ENCODE results near the gene ATP8B2. TPM values are rescaled to one million over a fixed set of nuclear protein-coding genes. Genes with fewer than 3 reads are reported as not detected.
"Not testable (repeated sequence)": the region's sequence is repeated elsewhere in the genome, so short reads cannot be mapped to it uniquely, and the experiment has no call there.

Gene ATP8B2
- total RNA-seq, 1 experiment from 2014 or later = 10.6 TPM

DNA sequence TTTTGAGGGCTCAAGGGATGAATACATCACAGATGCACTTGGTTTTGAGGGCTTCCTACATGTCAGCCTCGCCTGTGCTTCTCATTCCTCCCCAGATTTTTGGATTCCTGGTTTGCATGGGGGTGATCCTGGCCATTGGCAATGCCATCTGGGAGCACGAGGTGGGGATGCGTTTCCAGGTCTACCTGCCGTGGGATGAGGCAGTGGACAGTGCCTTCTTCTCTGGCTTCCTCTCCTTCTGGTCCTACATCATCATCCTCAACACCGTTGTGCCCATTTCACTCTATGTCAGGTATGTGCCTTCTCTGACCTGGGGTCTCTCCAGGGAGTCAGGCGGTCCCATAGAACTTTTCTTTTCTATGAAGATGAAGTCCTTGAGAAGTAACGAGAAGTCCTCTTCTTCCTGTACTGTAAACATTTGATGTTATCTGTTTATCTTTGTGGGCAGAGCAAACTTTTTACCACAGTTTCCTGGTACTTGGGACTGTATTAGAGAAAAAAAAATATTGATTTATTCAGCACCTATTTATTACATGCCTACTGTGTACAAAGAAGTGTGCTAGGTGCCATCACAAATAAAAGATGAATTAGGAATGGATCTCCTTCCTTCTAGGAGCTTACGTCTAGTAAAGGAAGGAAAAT lies 12.0 kb downstream of the ATP8B2 start:
- Histone ChIP-seq H2AFZ (ENCODE audit: low read length) (no peak overlapping the region), H3K9me3 (ENCODE audit: low read length) (no peaks in the 10 kb centered on the region), H3K4me1 (ENCODE audit: low read length) (no peaks in the 10 kb centered on the region; the same call in 1 of the 2 replicates), H3K4me2 (ENCODE audit: low read depth, low read length, poor library complexity, severe bottlenecking) (no peak overlapping the region), H3K9ac (ENCODE audit: low read length) (no peak overlapping the region), H3K79me2 (ENCODE audit: low read length) (no peaks in the 10 kb centered on the region), H3K27me3 (ENCODE audit: low read length) (no peaks in the 10 kb centered on the region), H3K9me2 (replicated peaks; ENCODE audit: insufficient read depth, low read length) (no peaks in the 10 kb centered on the region), H3K36me3 (ENCODE audit: insufficient read depth, low read length) (no peaks in the 10 kb centered on the region), H3K27ac (ENCODE audit: low read length) (no peak overlapping the region), H4K20me1 (ENCODE audit: insufficient read depth, low read depth, low read length) (no peaks in the 10 kb centered on the region), H3K4me3 (ENCODE audit: low read length) (no peak overlapping the region)
- peak; percentile 15 for DNase-seq

DNA sequence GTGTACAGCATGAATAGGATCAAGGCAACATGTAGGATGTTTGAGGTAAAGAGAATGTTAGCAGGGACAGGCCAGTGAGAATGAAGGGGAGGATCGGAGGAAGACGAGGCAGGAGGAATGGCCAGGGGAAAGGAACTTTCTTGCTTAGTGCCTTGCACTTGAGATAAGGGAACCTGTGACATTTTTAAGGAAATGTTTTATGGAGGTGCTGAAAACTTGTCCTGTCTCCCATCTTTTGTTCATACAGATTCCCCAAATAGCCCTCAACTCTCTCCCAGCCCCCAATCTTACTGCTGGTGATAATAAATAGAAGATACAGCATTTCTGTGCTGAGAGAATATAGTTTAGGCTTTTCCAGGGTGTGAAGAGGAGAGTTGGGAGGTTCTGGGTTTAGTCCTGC lies 13.6 kb downstream of the ATP8B2 start:
- H3K4me3 ChIP-seq (ENCODE audit: low read length) = no peak overlapping the region
- no peaks in the 10 kb centered on the region for H3K9me2 ChIP-seq (replicated peaks; ENCODE audit: insufficient read depth, low read length)
- H3K27me3 ChIP-seq (ENCODE audit: low read length) = no peaks in the 10 kb centered on the region
- H3K27ac ChIP-seq (ENCODE audit: low read length) = no peak overlapping the region
- DNase-seq = no peak
- no peaks in the 10 kb centered on the region for H4K20me1 ChIP-seq (ENCODE audit: insufficient read depth, low read depth, low read length)
- no peak overlapping the region for H2AFZ ChIP-seq (ENCODE audit: low read length)
- no peaks in the 10 kb centered on the region for H3K36me3 ChIP-seq (ENCODE audit: insufficient read depth, low read length)
- no peaks in the 10 kb centered on the region; the same call in 1 of the 2 replicates for H3K4me1 ChIP-seq (ENCODE audit: low read length)
- H3K79me2 ChIP-seq (ENCODE audit: low read length) = no peaks in the 10 kb centered on the region
- H3K4me2 ChIP-seq (ENCODE audit: low read depth, low read length, poor library complexity, severe bottlenecking) = no peak overlapping the region
- H3K9ac ChIP-seq (ENCODE audit: low read length) = no peak overlapping the region
- no peaks in the 10 kb centered on the region for H3K9me3 ChIP-seq (ENCODE audit: low read length)

DNA sequence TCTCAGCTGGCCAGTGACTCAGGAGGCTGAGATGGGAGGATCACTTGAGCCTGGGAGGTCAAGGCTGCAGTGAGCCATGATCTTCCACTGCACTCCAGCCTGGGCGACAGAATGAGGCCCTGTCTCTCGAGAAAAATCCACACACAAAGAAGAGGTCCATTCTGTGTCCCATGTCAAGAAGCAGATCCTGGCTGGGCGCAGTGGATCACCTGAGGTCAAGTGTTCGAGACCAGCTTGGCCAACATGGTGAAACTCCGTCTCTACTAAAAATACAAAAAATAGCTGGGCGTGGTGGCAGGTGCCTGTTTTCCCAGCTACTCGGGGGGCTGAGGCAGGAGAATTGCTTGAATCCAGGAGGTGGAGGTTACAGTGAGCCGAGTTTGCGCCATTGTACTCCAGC lies 16.0 kb downstream of the ATP8B2 start:
- H4K20me1 ChIP-seq (ENCODE audit: insufficient read depth, low read depth, low read length); H3K9me2 ChIP-seq (replicated peaks; ENCODE audit: insufficient read depth, low read length); H3K27me3 ChIP-seq (ENCODE audit: low read length); H3K36me3 ChIP-seq (ENCODE audit: insufficient read depth, low read length); H3K9me3 ChIP-seq (ENCODE audit: low read length); H2AFZ ChIP-seq (ENCODE audit: low read length); H3K4me2 ChIP-seq (ENCODE audit: low read depth, low read length, poor library complexity, severe bottlenecking); H3K9ac ChIP-seq (ENCODE audit: low read length); H3K27ac ChIP-seq (ENCODE audit: low read length); DNase-seq; H3K4me1 ChIP-seq (ENCODE audit: low read length); H3K79me2 ChIP-seq (ENCODE audit: low read length); H3K4me3 ChIP-seq (ENCODE audit: low read length): not testable (repeated sequence)

GRCh38 chr1:154342132-154342531 lies 16.8 kb downstream of the ATP8B2 start:
- no peaks in the 10 kb centered on the region for H3K36me3 ChIP-seq (ENCODE audit: insufficient read depth, low read length)
- no peaks in the 10 kb centered on the region for H3K4me1 ChIP-seq (ENCODE audit: low read length)

DNA sequence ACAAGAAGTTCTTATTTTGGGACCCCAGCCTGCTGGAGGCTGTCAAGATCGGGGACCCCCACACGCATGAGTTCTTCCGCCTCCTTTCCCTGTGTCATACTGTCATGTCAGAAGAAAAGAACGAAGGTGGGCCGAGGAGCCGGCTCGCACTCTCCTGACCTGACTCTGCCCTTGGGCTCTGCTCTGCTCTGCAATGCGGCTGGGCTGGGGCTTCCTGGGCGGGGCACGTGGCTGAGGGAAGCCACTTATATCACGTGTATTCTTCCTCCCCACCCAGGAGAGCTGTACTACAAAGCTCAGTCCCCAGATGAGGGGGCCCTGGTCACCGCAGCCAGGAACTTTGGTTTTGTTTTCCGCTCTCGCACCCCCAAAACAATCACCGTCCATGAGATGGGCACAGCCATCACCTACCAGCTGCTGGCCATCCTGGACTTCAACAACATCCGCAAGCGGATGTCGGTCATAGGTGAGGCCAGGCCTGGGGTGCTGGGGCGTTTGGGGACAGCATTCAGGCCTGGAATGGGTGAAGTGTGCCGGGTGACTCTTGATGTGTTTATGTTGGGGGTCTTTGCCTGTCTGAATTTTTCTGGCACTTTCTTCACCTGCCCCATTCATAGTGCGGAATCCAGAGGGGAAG lies 17.6 kb downstream of the ATP8B2 start:
- DNase-seq = peak; percentile 25
- Histone ChIP-seq H3K79me2 (ENCODE audit: low read length) (no peaks in the 10 kb centered on the region), H3K27me3 (ENCODE audit: low read length) (no peaks in the 10 kb centered on the region), H3K4me3 (ENCODE audit: low read length) (no peak overlapping the region), H2AFZ (ENCODE audit: low read length) (no peak overlapping the region), H3K36me3 (ENCODE audit: insufficient read depth, low read length) (no peaks in the 10 kb centered on the region), H3K4me1 (ENCODE audit: low read length) (no peaks in the 10 kb centered on the region), H3K9me2 (replicated peaks; ENCODE audit: insufficient read depth, low read length) (no peaks in the 10 kb centered on the region), H3K27ac (ENCODE audit: low read length) (no peak overlapping the region), H4K20me1 (ENCODE audit: insufficient read depth, low read depth, low read length) (no peaks in the 10 kb centered on the region), H3K4me2 (ENCODE audit: low read depth, low read length, poor library complexity, severe bottlenecking) (no peak overlapping the region), H3K9me3 (ENCODE audit: low read length) (no peaks in the 10 kb centered on the region), H3K9ac (ENCODE audit: low read length) (no peak overlapping the region)

More at GRCh38 chr1:154342132-154342531, 16.8 kb downstream of the ATP8B2 start:
- no peaks in the 10 kb centered on the region for H4K20me1 ChIP-seq (ENCODE audit: insufficient read depth, low read depth, low read length)
- no peak overlapping the region for H2AFZ ChIP-seq (ENCODE audit: low read length)
- DNase-seq = peak; percentile 21
- no peak overlapping the region for H3K9ac ChIP-seq (ENCODE audit: low read length)
- H3K27ac ChIP-seq (ENCODE audit: low read length) = no peak overlapping the region
- no peaks in the 10 kb centered on the region for H3K9me2 ChIP-seq (replicated peaks; ENCODE audit: insufficient read depth, low read length)
- no peaks in the 10 kb centered on the region for H3K79me2 ChIP-seq (ENCODE audit: low read length)
- H3K9me3 ChIP-seq (ENCODE audit: low read length) = no peaks in the 10 kb centered on the region
- no peaks in the 10 kb centered on the region for H3K27me3 ChIP-seq (ENCODE audit: low read length)
- H3K4me2 ChIP-seq (ENCODE audit: low read depth, low read length, poor library complexity, severe bottlenecking) = no peak overlapping the region
- H3K4me3 ChIP-seq (ENCODE audit: low read length) = no peak overlapping the region

- H3K36me3 ChIP-seq (ENCODE audit: insufficient read depth, low read length) = no peaks in the 10 kb centered on the region
- no peak overlapping the region for H3K9ac ChIP-seq (ENCODE audit: low read length)
- no peaks in the 10 kb centered on the region for H4K20me1 ChIP-seq (ENCODE audit: insufficient read depth, low read depth, low read length)
- H2AFZ ChIP-seq (ENCODE audit: low read length) = no peak overlapping the region
- no peaks in the 10 kb centered on the region for H3K79me2 ChIP-seq (ENCODE audit: low read length)
- no peak overlapping the region for H3K27ac ChIP-seq (ENCODE audit: low read length)
- H3K4me2 ChIP-seq (ENCODE audit: low read depth, low read length, poor library complexity, severe bottlenecking) = no peak overlapping the region
- peak; percentile 90 for DNase-seq
- H3K9me3 ChIP-seq (ENCODE audit: low read length) = no peaks in the 10 kb centered on the region
- no peaks in the 10 kb centered on the region for H3K27me3 ChIP-seq (ENCODE audit: low read length)
- H3K4me1 ChIP-seq (ENCODE audit: low read length) = no peaks in the 10 kb centered on the region
- H3K9me2 ChIP-seq (replicated peaks; ENCODE audit: insufficient read depth, low read length) = no peaks in the 10 kb centered on the region
- no peak overlapping the region for H3K4me3 ChIP-seq (ENCODE audit: low read length)
Observed at GRCh38 chr1:154344977-154345837, 19.9 kb downstream of the ATP8B2 start.

- H3K9me2 ChIP-seq (replicated peaks; ENCODE audit: insufficient read depth, low read length) = no peaks in the 10 kb centered on the region
- H3K4me3 ChIP-seq (ENCODE audit: low read length) = no peak overlapping the region
- no peaks in the 10 kb centered on the region for H3K27me3 ChIP-seq (ENCODE audit: low read length)
- no peaks in the 10 kb centered on the region for H4K20me1 ChIP-seq (ENCODE audit: insufficient read depth, low read depth, low read length)
- no peaks in the 10 kb centered on the region for H3K79me2 ChIP-seq (ENCODE audit: low read length)
- no peak overlapping the region for H3K27ac ChIP-seq (ENCODE audit: low read length)
- DNase-seq = peak; percentile 28
- H2AFZ ChIP-seq (ENCODE audit: low read length) = no peak overlapping the region
- no peaks in the 10 kb centered on the region for H3K4me1 ChIP-seq (ENCODE audit: low read length)
- no peak overlapping the region for H3K4me2 ChIP-seq (ENCODE audit: low read depth, low read length, poor library complexity, severe bottlenecking)
- no peaks in the 10 kb centered on the region for H3K9me3 ChIP-seq (ENCODE audit: low read length)
- no peak overlapping the region for H3K9ac ChIP-seq (ENCODE audit: low read length)
- no peaks in the 10 kb centered on the region for H3K36me3 ChIP-seq (ENCODE audit: insufficient read depth, low read length)
Observed at GRCh38 chr1:154346276-154346917, 21.1 kb downstream of the ATP8B2 start.

DNA sequence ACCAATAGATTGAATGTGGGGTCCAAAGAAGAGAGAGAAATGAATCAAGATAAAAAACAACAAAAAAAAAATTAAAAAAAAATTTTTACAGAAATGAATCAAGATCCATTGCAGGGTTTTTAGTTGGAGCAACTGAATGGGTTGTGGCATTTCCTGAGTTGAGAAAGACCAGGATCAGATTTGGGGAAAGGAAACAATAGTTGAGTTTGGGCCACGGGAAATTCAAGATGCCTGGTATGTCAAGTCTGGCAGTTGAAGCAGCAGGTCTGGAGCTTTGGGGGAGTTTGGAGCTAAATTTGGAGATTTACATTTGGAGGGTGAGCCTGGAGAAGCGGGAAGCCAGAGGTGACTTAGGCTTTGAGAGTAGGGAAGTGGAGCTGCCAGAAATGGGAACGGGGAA lies 22.6 kb downstream of the ATP8B2 start:
- no peaks in the 10 kb centered on the region for H3K9me2 ChIP-seq (replicated peaks; ENCODE audit: insufficient read depth, low read length)
- H3K27me3 ChIP-seq (ENCODE audit: low read length) = no peaks in the 10 kb centered on the region
- no peak overlapping the region for H3K4me3 ChIP-seq (ENCODE audit: low read length)
- no peaks in the 10 kb centered on the region for H3K36me3 ChIP-seq (ENCODE audit: insufficient read depth, low read length)
- H3K9ac ChIP-seq (ENCODE audit: low read length) = no peak overlapping the region
- no peak overlapping the region for H2AFZ ChIP-seq (ENCODE audit: low read length)
- H4K20me1 ChIP-seq (ENCODE audit: insufficient read depth, low read depth, low read length) = no peaks in the 10 kb centered on the region
- no peaks in the 10 kb centered on the region for H3K9me3 ChIP-seq (ENCODE audit: low read length)
- no peaks in the 10 kb centered on the region for H3K79me2 ChIP-seq (ENCODE audit: low read length)
- no peak overlapping the region for H3K27ac ChIP-seq (ENCODE audit: low read length)
- DNase-seq = no peak
- no peaks in the 10 kb centered on the region for H3K4me1 ChIP-seq (ENCODE audit: low read length)
- no peak overlapping the region for H3K4me2 ChIP-seq (ENCODE audit: low read depth, low read length, poor library complexity, severe bottlenecking)
